Heart right ventricle (tissue), 16 donors: ENCODE results near the gene ZFP2. TPM values are rescaled to one million over a fixed set of nuclear protein-coding genes. Genes with fewer than 3 reads are reported as not detected.
"Not testable (repeated sequence)": the region's sequence is repeated elsewhere in the genome, so short reads cannot be mapped to it uniquely, and the experiment has no call there.

Source experiments
- ATAC-seq, 8 donors: fragments of 200-7000 bp; cut with Tn5 transposase; one replicate each; pipeline ENCODE4 v1.9.1; 2020; ENCODE audit warnings: mild to moderate bottlenecking in 8 of 8, moderate library complexity in 8 of 8, moderate number of reproducible peaks in 1 of 8
- DNase-seq, 2 donors: peaks; one replicate each; pipeline ENCODE4 v3.0.0-alpha.2; 2020
- H3K27ac ChIP-seq, 10 donors: fragments of 200-600 bp; sonication (generic) in 2 of 10; one replicate each; pipeline versions ENCODE4 v1.5.0 to v1.8.0; 2020 to 2022; ENCODE audit warnings: mild to moderate bottlenecking in 3 of 10
- H3K27me3 ChIP-seq, 7 donors: fragments of 200-600 bp; one replicate each; pipeline ENCODE4 v1.8.0; 2021 to 2022; ENCODE audit warnings: mild to moderate bottlenecking in 2 of 7
- H3K36me3 ChIP-seq, 9 donors: fragments of 200-600 bp; sonication (generic) in 1 of 9; one replicate each; pipeline versions ENCODE4 v1.5.0 to v1.8.0; 2020 to 2022; ENCODE audit warnings: mild to moderate bottlenecking in 2 of 9
- H3K4me1 ChIP-seq, 9 donors: fragments of 200-600 bp; sonication (generic) in 1 of 9; one replicate each; pipeline versions ENCODE4 v1.5.0 to v1.8.0; 2020 to 2022; ENCODE audit warnings: mild to moderate bottlenecking in 4 of 9
- H3K4me3 ChIP-seq, 10 donors: fragments of 200-600 bp; sonication (generic) in 2 of 10; one replicate each; pipeline versions ENCODE4 v1.5.0 to v1.8.0; 2020 to 2022; ENCODE audit warnings: mild to moderate bottlenecking in 7 of 10, moderate library complexity in 2 of 10
- H3K9me3 ChIP-seq, 11 donors: fragments of 200-600 bp in 10 of 11; sonication (generic) in 2 of 11; one replicate each; pipeline versions ENCODE4 v1.5.0 to v1.8.0; 2013 to 2022; ENCODE audit warnings: mild to moderate bottlenecking in 2 of 11, control low read depth in 1 of 11, moderate library complexity in 1 of 11
- CTCF ChIP-seq, 9 donors: fragments of 200-600 bp; sonication (generic) in 2 of 9; IDR thresholded peaks; one replicate each; pipeline versions ENCODE4 v1.5.0 to v1.8.0; 2021 to 2022; ENCODE audit warnings: antibody characterized with exemption in 9 of 9, mild to moderate bottlenecking in 5 of 9, moderate library complexity in 1 of 9
- WGBS, 2 donors: extraction: QIAGEN DNeasy Blood & Tissue Kit; methylation state at CpG; one replicate each; pipeline ENCODE4 v1.1.7; 2013; ENCODE audit warnings: inconsistent platforms in 1 of 2; 5-methylcytosine and 5-hydroxymethylcytosine counted together
- intact Hi-C, 10 donors: fragments of 100-400 bp; cut with DNase I; formaldehyde crosslinking; loops; one replicate each; pipeline versions ENCODE4 v1.11.1 to v1.14.2; 2022
- polyA plus RNA-seq, 2 donors: library from polyadenylated mRNA; stranded (reverse); fragments of 200-250 nt; gene quantifications; one replicate each; pipeline ENCODE4 v1.2.3, GENCODE V29; 2013
- total RNA-seq, 10 donors: library from RNA; stranded (reverse); fragmentation: NEBNext Ultra II Directional in 3 of 10; extraction: Animal tissue kit (Norgen Biotek cat#: 25700) in 3 of 10; gene quantifications; one replicate each; pipeline versions ENCODE4 v1.2.1 to v1.2.4, GENCODE V29; 2021 to 2023
- donor health status: Arrhythmogenic right ventricular cardiomyopathy.
- donor health status: ischemic (EF 13 %, LVEDD 7.1; RV severe dilation, severe dysfunction).
- donor health status: healthy with polysubstance abuse.
- donor health status: DM: no; HTN: yes; CAD: no.
- donor health status: DM: no; HTN: no; CAD: no.
- donor health status: ischemic (EF 25% LVEDD 6.9; RV normal size, moderate dysfunction).
- donor health status: ischemic (EF 25% LVEDD 5.7; RV mildly dilated, moderate dysfunction).
- donor health status: healthy.
- donor health status: DM: yes; HTN: yes; CAD: no.
- donor health status: Ischemic cardiomyopathy.
- donor health status: ischemic (EF 35%, LVEDD 5.7; RV mildly dilated, moderate dysfunction).
- donor health status: nonischemic (EF 11% LVEDD 7.7; RV severe dilation, severe dysfunction).
- donor health status: DM: yes; HTN: yes; CAD: no.
- donor health status: PGD.
- donor health status: ischemic (EF 29% LVEDD 5.4; RV normal size, mild dysfunction).
- donor health status: nonischemic (EF 23%, LVEDD 6.1; RV moderate dilation, normal function).

The ZFP2 gene
- total and polyA plus RNA-seq, 12 donors: 0.38 to 2.1 (median 1.1) TPM

- intact Hi-C loops: loop anchor here in 8 of 10 donors (1.0 to 10.0 kb wide), 8 partner anchors 125 to 632 kb away; partner anchors contain the start of genes ZNF354A (in 7 of the 8), ZNF354C (in 2 of the 8) and ZNF879 (in 2 of the 8)
- Histone ChIP-seq H3K27ac (peak within 1 kb of the TSS; percentile 56 to 91 (median 89)), H3K4me1 (peaks cover 0 to 29% (median 18%) of the 10 kb centered on the region in 9 donors), H3K9me3 (no peaks in the 10 kb centered on the region), H3K4me3 (peak within 1 kb of the TSS; percentile 48 to 96 (median 84)), H3K36me3 (peaks cover 0 to 31% (median 5%) of the 10 kb centered on the region in 9 donors), H3K27me3 (no peaks in the 10 kb centered on the region)
- peak in 5 of 9 donors; percentile 6 to 42 (median 26) for TF ChIP-seq CTCF (IDR thresholded peaks at IDR 0.05)
- ATAC-seq: peak; percentile 97 to 99 (median 98)
- 1 to 2% methylated on average over 52 to 86 of the region's 86 CpGs for WGBS, 2 donors
- peak; percentile 88 to 92 for DNase-seq
These were observed 35.8 kb upstream of the ZFP2 start, which contains the start of gene ZNF354B for GRCh38 chr5:178859625-178860521. Gene ZNF354B (plus strand): TSS chr5:178859953. CDS start chr5:178861048, 1,095 bp downstream.

GRCh38 chr5:178860615-178861014, 35.1 kb upstream of the ZFP2 start:
- not testable (repeated sequence) for H3K27me3 ChIP-seq, H3K9me3 ChIP-seq, DNase-seq
- ATAC-seq: peak in 3 of 8 donors; percentile 1 to 38 (median 5)
- WGBS, 2 donors: 0 to 2% methylated on average over 4 to 6 of the region's 31 CpGs
- intact Hi-C loops: loop anchor here in 5 of 10 donors (2.0 to 10.0 kb wide), 4 partner anchors 126 to 200 kb away; partner anchors contain the start of genes ZNF354C (in 2 of the 5), ZNF879 (in 2 of the 5) and ZNF354A (in 1 of the 5)
- peak overlapping the region in 7 of 10 donors; percentile 67 to 91 (median 89) for H3K27ac ChIP-seq
- peaks cover 0 to 29% (median 18%) of the 10 kb centered on the region in 9 donors for H3K4me1 ChIP-seq
- peaks cover 0 to 39% (median 7%) of the 10 kb centered on the region in 9 donors for H3K36me3 ChIP-seq
- H3K4me3 ChIP-seq: peak overlapping the region; percentile 48 to 96 (median 84)

GRCh38 chr5:178861627-178862026, 34.1 kb upstream of the ZFP2 start:
- DNase-seq (no peak), ATAC-seq (no peak)
- TF ChIP-seq CTCF (IDR thresholded peaks at IDR 0.05): no peak
- no peaks in the 10 kb centered on the region for H3K9me3 ChIP-seq
- no peak overlapping the region for H3K4me3 ChIP-seq
- H3K27ac ChIP-seq: no peak overlapping the region
- WGBS, 2 donors: 96 to 98% methylated on average over 8 of the region's 8 CpGs
- intact Hi-C loops: loop anchor here in 5 of 10 donors (2.0 to 10.0 kb wide), 4 partner anchors 127 to 199 kb away; partner anchors contain the start of genes ZNF354C (in 2 of the 5), ZNF879 (in 2 of the 5) and ZNF354A (in 1 of the 5)
- H3K27me3 ChIP-seq: no peaks in the 10 kb centered on the region
- H3K36me3 ChIP-seq: peaks cover 0 to 49% (median 17%) of the 10 kb centered on the region in 9 donors
- peaks cover 0 to 29% (median 18%) of the 10 kb centered on the region in 9 donors for H3K4me1 ChIP-seq

- 75 to 77% methylated on average over 4 of the region's 4 CpGs for WGBS, 2 donors
- H3K4me1 ChIP-seq: peaks cover 0 to 13% (median 10%) of the 10 kb centered on the region in 9 donors
- no peaks in the 10 kb centered on the region for H3K27me3 ChIP-seq
- ATAC-seq (no peak), DNase-seq (no peak)
- TF ChIP-seq CTCF (IDR thresholded peaks at IDR 0.05): no peak
- H3K4me3 ChIP-seq: no peak overlapping the region
- H3K9me3 ChIP-seq: peaks cover 0 to 19% (median under 1%) of the 10 kb centered on the region in 11 donors
- no peak overlapping the region for H3K27ac ChIP-seq
- H3K36me3 ChIP-seq: peaks cover 0 to 98% (median 54%) of the 10 kb centered on the region in 9 donors
- intact Hi-C loops: loop anchor here in 2 of 10 donors (10.0 kb wide), 2 partner anchors 132 to 158 kb away; partner anchors contain the start of genes ZNF354A (in 1 of the 2) and ZNF879 (in 1 of the 2)
These were observed 28.8 kb upstream of the ZFP2 start for GRCh38 chr5:178866946-178867345.
